HEK293 (cell line): Measurements from ENCODE around the gene GCK.

Experiments used
- CTCF ChIA-PET: fragments of 350-600 bp; formaldehyde crosslinking; extraction: SDS; loops from one replicate; lab custom pipeline; 2021; ENCODE audit warnings: antibody characterized with exemption; lab: Yijun Ruan, JAX
- POLR2A ChIA-PET: fragments of 300-600 bp; formaldehyde crosslinking; extraction: SDS; loops from one replicate; lab custom pipeline; 2020; ENCODE audit warnings: antibody characterized with exemption, inconsistent platforms; lab: Yijun Ruan, JAX
- H3K27ac ChIP-seq: fragments of 200-500 bp; sonication (Bioruptor generic); 2 replicates; pipeline ENCODE4 v1.5.1; 2014; ENCODE audit warnings: low read depth, low read length, control low read depth, inconsistent platforms; ENCODE audit errors: extremely low read depth
- H3K36me3 ChIP-seq, 2 experiments: fragments of 200-500 bp in 1 of 2; sonication (Bioruptor generic) in 1 of 2; 1 replicate in 1 of 2; 2 replicates in 1 of 2; pipeline ENCODE4 v1.5.1; 2014 to 2017; ENCODE audit warnings: inconsistent platforms in 2 of 2, low read length in 2 of 2; ENCODE audit not compliant: control insufficient read depth in 2 of 2, insufficient read depth in 1 of 2
- H3K4me1 ChIP-seq: fragments of 200-500 bp; sonication (Bioruptor generic); 2 replicates; pipeline ENCODE4 v1.5.1; 2014; ENCODE audit warnings: mild to moderate bottlenecking, low read length, inconsistent platforms; ENCODE audit not compliant: control insufficient read depth, insufficient read depth
- H3K4me3 ChIP-seq: 2 replicates; pipeline ENCODE4 v1.5.1; 2011; ENCODE audit warnings: low read depth, mild to moderate bottlenecking, control low read depth, low read length, moderate library complexity
- H3K9me3 ChIP-seq: fragments of 200-500 bp; sonication (Bioruptor generic); 2 replicates; pipeline ENCODE4 v1.5.1; 2014; ENCODE audit warnings: low read depth, low read length, inconsistent platforms; ENCODE audit not compliant: control insufficient read depth, insufficient read depth
- BCL11B ChIP-seq: fragments of 450-650 bp; formaldehyde crosslinking; IDR thresholded peaks from 2 replicates; pipeline ENCODE4 v1.5.1; 2016; ENCODE audit warnings: low read depth, missing biosample characterization, missing genetic modification characterization
- GFI1B ChIP-seq: fragments of 450-650 bp; formaldehyde crosslinking; IDR thresholded peaks from 2 replicates; pipeline ENCODE4 v1.5.1; 2016; ENCODE audit warnings: missing biosample characterization, missing genetic modification characterization
- GLIS2 ChIP-seq: fragments of 450-650 bp; formaldehyde crosslinking; IDR thresholded peaks from 2 replicates; pipeline ENCODE4 v1.5.1; 2016; ENCODE audit warnings: missing biosample characterization, missing genetic modification characterization
- KLF16 ChIP-seq: fragments of 450-650 bp; formaldehyde crosslinking; IDR thresholded peaks from 2 replicates; pipeline ENCODE4 v1.5.1; 2017; ENCODE audit warnings: missing biosample characterization, missing genetic modification characterization
- ZBTB49 ChIP-seq: fragments of 450-650 bp; formaldehyde crosslinking; IDR thresholded peaks from 2 replicates; pipeline ENCODE4 v1.5.1; 2016; ENCODE audit warnings: missing biosample characterization, missing genetic modification characterization, low read depth
- ZBTB7A ChIP-seq: fragments of 450-650 bp; formaldehyde crosslinking; IDR thresholded peaks from 2 replicates; pipeline ENCODE4 v1.5.1; 2016; ENCODE audit warnings: low read depth, missing biosample characterization, missing genetic modification characterization
- ZNF140 ChIP-seq: fragments of 450-650 bp; formaldehyde crosslinking; IDR thresholded peaks from 2 replicates; pipeline ENCODE4 v1.5.1; 2016; ENCODE audit warnings: missing biosample characterization, missing genetic modification characterization
- ZNF146 ChIP-seq: fragments of 450-650 bp; formaldehyde crosslinking; IDR thresholded peaks from 2 replicates; pipeline ENCODE4 v1.5.1; 2016; ENCODE audit warnings: missing biosample characterization, missing genetic modification characterization
- ZNF148 ChIP-seq: fragments of 450-650 bp; formaldehyde crosslinking; IDR thresholded peaks from 2 replicates; pipeline ENCODE4 v1.5.0; 2017; ENCODE audit warnings: missing biosample characterization, missing genetic modification characterization, borderline replicate concordance
- ZNF16 ChIP-seq: fragments of 450-650 bp; formaldehyde crosslinking; IDR thresholded peaks from 2 replicates; pipeline ENCODE4 v1.5.1; 2016; ENCODE audit warnings: low read depth, missing biosample characterization, missing genetic modification characterization
- ZNF280C ChIP-seq: fragments of 450-650 bp; formaldehyde crosslinking; IDR thresholded peaks from 2 replicates; pipeline ENCODE4 v1.5.1; 2016; ENCODE audit warnings: missing biosample characterization, missing genetic modification characterization
- ZNF341 ChIP-seq: fragments of 450-650 bp; formaldehyde crosslinking; IDR thresholded peaks from 2 replicates; pipeline ENCODE4; 2016; ENCODE audit warnings: low read depth, missing biosample characterization, missing genetic modification characterization
- ZNF423 ChIP-seq: fragments of 450-650 bp; formaldehyde crosslinking; IDR thresholded peaks from 2 replicates; pipeline ENCODE4 v1.5.1; 2016; ENCODE audit warnings: missing biosample characterization, missing genetic modification characterization
- ZNF426 ChIP-seq: fragments of 450-650 bp; formaldehyde crosslinking; IDR thresholded peaks from 2 replicates; pipeline ENCODE4 v1.5.1; 2017; ENCODE audit warnings: missing biosample characterization, missing genetic modification characterization, mild to moderate bottlenecking, inconsistent platforms, moderate library complexity
- ZNF473 ChIP-seq: fragments of 450-650 bp; formaldehyde crosslinking; IDR thresholded peaks from 2 replicates; pipeline ENCODE4 v1.5.1; 2017; ENCODE audit warnings: missing biosample characterization, missing genetic modification characterization
- ZNF501 ChIP-seq: fragments of 450-650 bp; formaldehyde crosslinking; IDR thresholded peaks from 2 replicates; pipeline ENCODE4 v1.5.1; 2016; ENCODE audit warnings: missing biosample characterization, missing genetic modification characterization
- ZNF521 ChIP-seq: fragments of 450-650 bp; formaldehyde crosslinking; IDR thresholded peaks from 2 replicates; pipeline ENCODE4 v1.5.1; 2017; ENCODE audit warnings: missing biosample characterization, mild to moderate bottlenecking, missing genetic modification characterization
- ZNF558 ChIP-seq: fragments of 450-650 bp; formaldehyde crosslinking; IDR thresholded peaks from 2 replicates; pipeline ENCODE4 v1.5.1; 2016; ENCODE audit warnings: missing biosample characterization, missing genetic modification characterization
- ZNF580 ChIP-seq: fragments of 450-650 bp; formaldehyde crosslinking; IDR thresholded peaks from 2 replicates; pipeline ENCODE4 v1.5.1; 2016; ENCODE audit warnings: missing biosample characterization, missing genetic modification characterization
- ZNF639 ChIP-seq: fragments of 450-650 bp; formaldehyde crosslinking; IDR thresholded peaks from 2 replicates; pipeline ENCODE4 v1.5.1; 2016; ENCODE audit warnings: missing biosample characterization, missing genetic modification characterization
- ZNF658 ChIP-seq: fragments of 450-650 bp; formaldehyde crosslinking; IDR thresholded peaks from 2 replicates; pipeline ENCODE4; 2016; ENCODE audit warnings: missing biosample characterization, missing genetic modification characterization
- ZNF664 ChIP-seq: fragments of 450-650 bp; formaldehyde crosslinking; IDR thresholded peaks from 2 replicates; pipeline ENCODE4 v1.5.1; 2016; ENCODE audit warnings: missing biosample characterization, missing genetic modification characterization
- ZNF777 ChIP-seq: fragments of 450-650 bp; formaldehyde crosslinking; IDR thresholded peaks from 2 replicates; pipeline ENCODE4 v1.5.1; 2017; ENCODE audit warnings: missing biosample characterization, missing genetic modification characterization, borderline replicate concordance
- ZNF792 ChIP-seq: fragments of 450-650 bp; formaldehyde crosslinking; IDR thresholded peaks from 2 replicates; pipeline ENCODE4 v1.5.1; 2016; ENCODE audit warnings: missing biosample characterization, missing genetic modification characterization
- ZXDB ChIP-seq: fragments of 450-650 bp; formaldehyde crosslinking; IDR thresholded peaks from 2 replicates; pipeline ENCODE4 v1.5.1; 2016; ENCODE audit warnings: missing biosample characterization, missing genetic modification characterization

GCK gene

GRCh38 chr7:44133295-44133694 lies 55.9 kb downstream of the GCK start:
- CTCF ChIA-PET: interaction anchor here (0.6 to 1.0 kb wide), 3 partner anchors 55 to 80 kb away, joined by 3 to 4 read pairs (median 3); no protein-coding TSS in a partner anchor
- H3K36me3 ChIP-seq: no peaks in the 10 kb centered on the region
- POLR2A ChIA-PET: no interaction called here
- no peaks in the 10 kb centered on the region for H3K9me3 ChIP-seq
- no peaks in the 10 kb centered on the region for H3K4me1 ChIP-seq
- no peak overlapping the region for H3K4me3 ChIP-seq
- TF ChIP-seq ZNF777 (tag by site-specific recombination): no peak
- TF ChIP-seq ZNF16 (tag by site-specific recombination): no peak
- no peak for TF ChIP-seq ZBTB7A (tag by site-specific recombination)
- no peak for TF ChIP-seq ZNF473 (tag by site-specific recombination)
- no peak for TF ChIP-seq ZNF148 (tag by site-specific recombination)
- TF ChIP-seq ZNF580 (tag by site-specific recombination): no peak
- TF ChIP-seq ZBTB49 (tag by site-specific recombination): no peak
- TF ChIP-seq ZNF639: no peak
- TF ChIP-seq ZNF521 (tag by site-specific recombination): no peak
- no peak for TF ChIP-seq ZNF146
- TF ChIP-seq ZNF558 (tag by site-specific recombination): no peak
- TF ChIP-seq ZNF664: no peak
- TF ChIP-seq ZNF426 (tag by site-specific recombination): no peak
- no peak for TF ChIP-seq BCL11B (tag by site-specific recombination)
- no peak for TF ChIP-seq ZNF423 (tag by site-specific recombination)
- no peak for TF ChIP-seq ZNF280C (tag by site-specific recombination)
- H3K27ac ChIP-seq: no peak overlapping the region

GRCh38 chr7:44132039-44132438 lies 57.2 kb downstream of the GCK start:
- no peaks in the 10 kb centered on the region for H3K4me1 ChIP-seq
- no peak overlapping the region for H3K4me3 ChIP-seq
- H3K9me3 ChIP-seq: no peaks in the 10 kb centered on the region
- ChIA-PET POLR2A (interaction anchor here (1.2 kb wide), 1 partner anchor 10 kb away, joined by 5 read pairs; no protein-coding TSS in a partner anchor), CTCF (interaction anchor here (0.8 to 2.2 kb wide), 4 partner anchors 14 to 109 kb away, joined by 3 to 16 read pairs (median 4); no protein-coding TSS in a partner anchor)
- H3K36me3 ChIP-seq: no peaks in the 10 kb centered on the region
- H3K27ac ChIP-seq: no peak overlapping the region
- TF ChIP-seq ZNF140 (no peak), ZNF792 (tag by site-specific recombination) (no peak), KLF16 (no peak), ZNF280C (tag by site-specific recombination) (no peak), ZNF658 (tag by site-specific recombination) (no peak), GFI1B (no peak), ZNF501 (tag by site-specific recombination) (no peak), ZNF341 (tag by site-specific recombination) (no peak), GLIS2 (tag by site-specific recombination) (no peak), ZXDB (tag by site-specific recombination) (no peak)
